HG02763 (cell line): ENCODE results near the gene ALS2CL.

ENCODE experiments used
- ATAC-seq: cut with Tn5 transposase; IDR thresholded peaks from one replicate; pipeline ENCODE4 v1.9.1; 2021; ENCODE audit warnings: mild to moderate bottlenecking, moderate library complexity; ENCODE audit not compliant: unreplicated experiment

The ALS2CL gene

DNA sequence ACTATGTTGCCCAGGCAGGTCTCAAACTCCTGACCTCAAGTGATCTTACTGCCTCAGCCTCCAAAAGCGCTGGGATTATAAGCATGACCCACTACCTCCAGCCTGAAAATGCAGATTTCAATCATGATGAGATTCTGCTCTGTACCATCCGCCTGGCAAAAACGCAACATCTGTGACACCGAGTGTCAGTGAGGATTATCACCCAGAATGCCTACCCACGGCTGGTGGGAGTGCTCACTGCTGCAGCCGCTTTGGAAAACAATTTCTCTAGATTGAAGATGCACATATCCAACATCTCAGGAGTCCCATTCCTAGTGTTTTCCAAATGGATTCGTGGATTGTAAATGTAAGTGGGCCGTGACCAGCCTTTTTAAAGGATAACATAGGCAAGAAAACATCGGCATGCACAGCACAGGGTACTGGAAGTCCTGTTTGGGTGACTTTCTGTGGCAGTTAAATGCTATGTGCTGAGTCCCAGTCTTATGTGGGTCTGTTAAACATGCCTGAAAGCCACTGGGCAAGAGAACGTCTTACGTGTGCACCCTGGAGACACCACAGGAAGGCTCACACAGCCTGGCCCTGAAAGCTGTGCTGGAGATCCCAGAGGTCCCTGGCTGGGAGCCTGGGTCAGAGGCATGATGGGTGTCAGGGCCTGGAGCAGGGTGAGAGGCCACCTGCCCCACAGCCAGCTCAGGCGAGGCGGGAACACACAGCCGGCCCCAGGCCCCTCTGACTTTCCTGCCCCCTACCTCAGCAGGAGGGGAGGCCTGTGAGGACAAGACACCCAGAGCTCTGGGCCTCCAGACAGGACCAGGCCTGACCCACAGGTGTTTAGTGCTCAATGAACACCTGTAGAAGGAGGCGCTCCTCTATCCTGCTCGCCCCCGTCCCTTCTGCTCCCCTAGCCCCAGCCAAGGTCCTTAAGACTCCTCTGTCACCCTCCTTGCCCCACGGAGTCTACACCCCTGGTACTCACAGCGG is 23.3 kb upstream of the ALS2CL start:
- no peak for ATAC-seq

DNA sequence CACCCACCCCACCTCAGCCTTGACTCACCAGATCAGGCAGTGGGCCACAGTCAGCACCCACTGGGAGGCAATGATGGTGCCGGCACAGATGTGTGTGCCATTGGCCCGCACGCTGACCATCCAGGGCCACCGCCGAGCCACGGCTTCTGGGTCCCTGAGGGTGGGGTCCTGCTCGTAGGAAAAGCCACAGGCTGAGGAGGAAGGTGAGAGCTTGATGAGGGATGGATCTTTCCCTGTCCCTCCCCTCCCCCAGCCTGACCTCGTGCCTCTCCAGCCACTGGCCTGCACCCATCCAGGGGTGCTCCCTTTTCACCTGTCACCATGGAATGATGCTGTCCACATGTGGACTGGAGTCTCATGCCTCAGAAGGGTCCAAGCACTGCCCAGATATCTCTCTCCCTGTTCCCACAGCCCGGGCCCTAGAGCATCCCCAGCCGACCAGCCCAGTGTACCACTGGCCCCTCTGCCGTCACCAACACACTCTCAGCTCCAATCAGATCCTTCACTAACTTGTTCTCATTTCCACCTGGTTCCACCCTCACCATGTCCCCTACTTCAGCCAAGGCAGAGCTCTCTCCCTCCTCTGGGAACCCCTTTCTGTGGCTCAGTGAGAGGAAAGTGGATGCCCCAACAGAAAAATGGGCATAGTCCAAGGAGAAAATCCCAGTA is 22.2 kb upstream of the ALS2CL start:
- ATAC-seq, result no peak

DNA sequence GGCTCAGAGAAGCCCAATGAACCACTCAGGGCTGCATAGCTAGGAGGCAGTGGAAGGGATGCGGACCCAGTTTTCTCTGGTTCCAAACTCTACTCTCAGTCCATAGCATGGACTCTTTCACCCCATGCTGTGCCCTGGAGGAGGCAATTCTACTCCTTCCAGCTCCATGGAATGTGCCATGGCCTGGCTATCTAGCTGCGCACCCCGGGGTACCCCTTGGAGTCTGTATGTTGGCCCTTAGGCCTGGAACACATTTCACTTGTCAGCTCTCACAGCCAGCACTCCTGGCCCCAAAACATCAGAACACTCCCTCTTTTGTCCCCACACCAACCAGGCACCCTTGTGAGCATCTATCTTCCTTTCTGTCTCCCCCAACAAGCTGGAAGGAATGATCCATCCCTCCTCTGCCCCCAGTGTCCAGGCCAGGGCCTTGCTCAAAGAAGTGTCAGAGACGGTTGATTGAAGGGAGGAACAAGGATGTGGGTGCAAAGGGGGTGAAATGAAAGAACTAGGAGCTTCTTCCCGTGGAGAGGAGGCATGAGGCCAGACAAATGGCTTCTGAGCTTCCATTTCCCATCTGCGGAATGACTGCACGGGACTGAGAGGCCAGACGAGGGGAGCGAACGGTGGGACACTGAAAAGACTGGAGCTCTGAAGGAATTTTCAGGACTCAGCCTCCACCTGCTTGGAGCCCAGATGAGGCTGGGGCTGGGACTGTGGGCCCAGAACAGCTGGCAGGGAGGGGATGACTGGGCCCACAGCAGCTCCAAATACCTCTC is 21.4 kb upstream of the ALS2CL start:
- no peak for ATAC-seq

DNA sequence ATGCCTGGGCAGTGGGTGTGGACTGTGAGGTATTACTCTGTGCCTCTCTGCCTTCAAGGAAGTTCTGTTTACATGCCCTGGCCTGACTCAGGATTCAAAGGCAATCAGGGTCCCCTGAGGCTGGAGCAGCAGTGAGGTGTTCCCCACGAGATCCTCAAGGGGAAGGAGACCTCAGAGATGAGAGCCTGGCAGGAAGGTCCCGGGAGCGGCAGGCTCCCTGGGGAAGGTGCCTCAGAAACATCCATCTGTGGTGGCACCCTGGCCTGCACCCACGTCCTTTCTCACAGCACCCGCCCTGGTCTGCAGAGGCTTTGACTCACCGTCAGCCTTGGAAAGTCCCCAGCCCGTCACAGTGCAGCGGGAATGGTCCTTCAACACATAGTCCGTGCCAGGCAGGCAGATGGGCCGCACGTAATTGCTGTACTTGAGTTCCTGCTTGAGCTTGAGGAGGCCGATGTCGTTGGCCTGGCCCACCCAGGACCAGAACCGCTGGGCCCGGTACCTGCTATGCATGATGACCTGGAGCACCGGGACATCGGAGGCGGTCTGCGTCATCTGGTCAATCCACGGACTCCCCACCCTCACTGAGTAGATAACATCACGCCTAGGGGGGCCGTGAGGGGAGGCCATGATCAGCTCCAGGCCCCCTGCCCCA is 20.5 kb upstream of the ALS2CL start:
- peak; percentile 49 for ATAC-seq

DNA sequence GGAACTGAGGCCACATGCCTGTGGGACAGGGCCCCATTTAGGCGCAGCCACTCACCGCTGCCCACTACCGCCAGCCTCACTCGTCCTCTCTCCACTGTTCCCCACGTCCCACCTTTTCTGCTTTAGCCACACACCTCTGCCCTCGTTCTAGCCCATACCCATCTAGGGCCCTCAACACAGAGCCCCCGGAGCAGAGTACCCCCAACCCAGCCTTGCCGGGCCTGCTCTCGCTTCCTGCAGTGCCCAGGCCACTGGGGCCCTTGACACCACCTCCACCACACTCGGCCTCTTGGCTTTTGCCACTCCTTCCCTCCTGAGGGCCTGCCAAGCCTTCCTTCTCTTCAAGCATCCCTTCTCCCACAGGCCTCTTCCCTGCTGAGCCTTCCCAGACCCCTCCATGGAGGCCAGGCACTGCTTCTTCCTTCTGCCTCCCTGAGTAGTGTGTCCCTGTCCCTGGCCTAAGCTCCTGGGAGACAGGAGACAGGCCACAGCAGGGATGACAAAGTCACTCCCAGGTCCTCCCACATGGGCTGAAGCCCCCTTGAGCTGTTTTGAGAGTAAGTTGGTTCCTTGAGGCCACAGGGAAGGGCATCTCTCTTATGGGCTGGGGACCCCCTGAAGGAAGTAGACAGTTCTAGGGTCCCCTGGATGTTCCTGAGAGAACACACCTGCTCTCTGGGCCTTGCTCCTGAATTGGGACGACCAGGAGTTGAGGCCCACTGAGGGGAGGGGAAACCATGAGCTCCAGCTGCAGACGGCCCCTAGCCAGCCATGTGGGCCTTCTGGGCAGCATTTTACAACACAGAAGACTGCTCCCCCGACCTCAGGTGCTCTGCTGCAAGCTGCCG is 19.8 kb upstream of the ALS2CL start:
- ATAC-seq, result no peak

DNA sequence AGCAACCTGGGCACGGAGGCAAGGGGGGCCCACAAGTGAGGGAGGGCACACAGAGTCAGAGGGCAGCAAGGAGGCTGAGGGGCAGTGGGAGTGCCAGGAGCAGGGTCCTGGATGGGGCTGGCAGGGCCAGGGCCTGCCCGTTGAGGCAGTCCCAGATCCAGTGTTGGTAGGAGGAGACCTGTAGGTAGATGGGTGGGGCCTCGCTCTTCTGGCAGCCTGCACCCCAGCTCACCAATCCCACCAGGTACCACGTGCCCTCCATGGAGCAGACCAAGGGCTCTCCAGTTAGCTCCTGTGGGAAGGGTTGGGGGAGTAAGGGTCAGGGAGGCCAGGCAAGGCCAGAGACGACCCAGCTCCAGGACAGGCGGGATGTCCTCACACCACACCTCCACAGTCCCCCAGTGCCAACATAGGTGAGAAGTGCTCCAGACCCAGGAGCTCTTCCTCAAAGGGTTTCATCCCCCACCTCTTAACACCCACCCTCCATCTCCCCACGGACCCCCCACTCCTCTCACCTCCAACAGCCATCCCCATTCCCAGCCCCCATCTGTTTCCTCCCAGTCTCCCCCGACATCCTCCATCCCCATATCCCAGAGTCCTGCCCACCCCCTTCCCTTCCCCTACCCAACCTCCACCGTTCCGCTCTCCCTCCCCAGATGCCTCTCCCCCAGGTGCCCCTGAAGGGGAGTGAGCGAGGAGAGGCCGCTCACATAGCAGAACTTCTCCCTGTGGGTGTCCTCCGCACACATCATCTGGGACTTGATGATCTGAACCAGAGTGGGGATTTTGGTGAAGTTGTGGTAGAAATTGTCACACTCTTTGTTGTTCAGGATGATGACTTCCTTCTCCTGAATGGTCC is 18.9 kb upstream of the ALS2CL start:
- ATAC-seq, result no peak

DNA sequence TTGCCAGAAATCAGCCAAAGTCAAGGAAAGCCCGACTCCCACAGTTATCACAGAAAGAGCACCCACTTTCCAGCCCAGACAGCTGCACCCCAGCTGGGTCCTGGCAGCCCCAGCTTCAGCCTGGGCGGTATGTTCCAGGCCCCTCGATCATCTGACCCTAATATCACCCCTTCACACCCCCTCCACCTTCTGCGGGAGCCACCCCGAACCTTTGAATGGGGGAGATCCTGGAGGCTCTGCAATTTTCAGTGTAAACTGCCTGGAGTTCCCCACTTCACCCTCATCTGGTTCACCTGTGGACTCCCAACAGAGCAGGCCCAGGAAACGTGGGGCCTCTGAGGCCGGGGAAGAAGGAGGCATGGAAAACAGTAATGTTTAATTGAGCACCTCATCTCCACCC is 18.3 kb upstream of the ALS2CL start:
- no peak for ATAC-seq

DNA sequence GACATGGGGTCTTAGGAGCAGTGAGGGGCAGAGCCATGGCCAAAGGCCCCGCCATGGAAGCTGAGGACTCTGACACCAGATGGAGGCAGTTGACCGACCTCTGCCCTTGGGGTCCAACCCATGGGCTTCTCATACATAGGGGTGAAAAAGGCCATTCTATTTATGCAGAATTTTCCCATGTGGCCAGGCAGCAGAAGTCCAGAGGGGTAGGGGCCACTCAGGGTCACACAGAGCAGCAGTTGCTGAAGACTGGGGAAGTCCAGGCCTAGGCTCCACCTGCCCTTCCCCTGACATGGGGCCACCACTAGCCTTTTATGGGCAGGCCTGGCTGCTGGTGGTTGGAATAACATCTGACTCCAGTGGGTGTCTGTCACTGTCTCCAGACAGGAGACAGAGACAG is 17.8 kb upstream of the ALS2CL start:
- ATAC-seq, result no peak

DNA sequence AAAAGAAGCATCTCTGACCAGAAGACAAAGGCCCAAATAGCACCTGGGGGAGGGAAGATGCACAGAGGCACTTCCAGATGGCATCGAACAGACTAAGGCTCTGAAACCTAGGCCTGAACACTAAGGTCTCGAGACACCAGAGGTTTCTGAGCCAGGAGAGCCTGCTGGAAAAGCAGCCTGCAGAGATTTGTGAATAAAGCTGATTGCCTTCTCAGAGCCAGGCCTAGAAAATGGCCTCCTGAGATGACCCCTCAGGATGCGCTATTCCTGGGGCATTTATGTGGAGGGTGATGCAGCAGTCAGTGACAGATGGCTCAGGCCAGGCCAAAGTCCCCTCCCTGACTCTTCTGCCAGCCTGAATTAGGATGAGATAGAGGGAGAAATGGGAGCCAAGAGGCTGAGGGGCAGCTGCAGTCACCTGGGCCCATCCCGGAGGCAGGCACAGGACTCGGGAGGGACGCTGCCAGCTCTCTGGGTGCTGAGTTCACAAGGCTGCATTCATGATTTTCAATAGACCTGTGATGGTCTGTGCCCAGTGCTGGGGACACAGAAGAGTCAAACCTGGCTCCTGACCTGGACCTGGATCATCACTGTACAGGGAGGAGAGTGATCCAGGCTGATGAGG is 17.3 kb upstream of the ALS2CL start:
- ATAC-seq, result no peak

DNA sequence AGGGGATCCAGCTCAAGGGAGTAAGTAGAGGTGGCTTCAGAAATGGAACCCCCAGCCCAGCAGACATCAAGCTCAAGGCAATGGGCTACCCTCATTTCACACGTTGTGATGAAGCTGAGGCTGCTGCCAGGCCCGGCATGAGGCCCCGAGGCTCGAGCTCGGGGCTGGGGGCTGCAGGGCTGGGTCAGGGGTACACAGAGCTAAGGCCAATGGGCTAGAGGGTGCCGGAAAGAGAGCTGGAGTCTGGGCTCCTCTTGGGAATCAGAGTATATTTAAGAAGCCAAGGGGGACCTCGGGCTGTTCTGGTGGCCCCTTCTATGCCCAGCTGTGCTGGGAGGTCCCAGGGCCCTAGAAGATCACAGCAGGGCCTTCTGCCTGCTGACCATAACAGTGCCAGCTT is 16.8 kb upstream of the ALS2CL start:
- ATAC-seq, result no peak

DNA sequence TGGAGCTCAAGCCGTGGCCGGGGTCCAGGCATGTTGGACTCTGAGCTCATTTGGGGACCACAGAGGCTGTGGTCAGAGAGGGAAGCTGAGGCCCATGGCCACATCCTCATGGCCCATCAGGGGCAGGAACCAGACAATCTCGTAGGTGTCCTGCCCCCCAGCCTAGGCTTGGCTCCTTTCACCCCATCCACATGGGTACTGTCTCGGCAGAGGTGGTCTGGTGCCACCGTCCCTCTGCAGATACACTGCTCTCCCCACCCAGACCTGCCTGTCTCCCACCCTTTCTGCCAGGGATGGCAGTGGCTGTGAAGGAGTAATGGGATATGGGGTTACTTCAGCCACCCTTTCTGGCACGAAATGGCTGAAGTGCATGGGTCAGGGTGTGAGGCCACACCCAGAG is 16.2 kb upstream of the ALS2CL start:
- no peak for ATAC-seq

DNA sequence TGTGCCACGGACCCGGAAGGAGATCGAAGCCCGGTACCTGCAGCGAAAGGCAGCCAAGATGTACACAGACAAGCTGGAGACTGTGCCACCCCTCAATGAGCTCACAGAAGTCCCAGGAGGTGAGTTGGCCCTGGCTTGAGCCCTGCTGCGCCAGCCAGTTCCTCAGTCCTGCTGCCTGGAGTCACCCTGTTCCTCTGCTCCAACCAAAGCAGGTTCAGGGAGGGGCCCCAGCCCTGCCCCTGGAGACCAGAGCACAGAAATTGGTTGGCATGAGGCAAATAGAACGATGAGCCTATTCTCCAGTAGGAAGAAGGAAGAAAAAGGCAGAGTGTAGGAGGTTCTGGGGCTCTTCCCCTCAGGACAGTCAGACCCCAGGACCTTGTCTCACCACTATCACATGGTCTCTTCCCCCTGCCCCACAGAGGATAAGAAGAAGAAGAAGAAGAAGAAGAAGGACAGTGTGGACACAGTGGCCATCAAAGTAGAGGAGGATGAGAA is 15.7 kb upstream of the ALS2CL start:
- ATAC-seq, result no peak

DNA sequence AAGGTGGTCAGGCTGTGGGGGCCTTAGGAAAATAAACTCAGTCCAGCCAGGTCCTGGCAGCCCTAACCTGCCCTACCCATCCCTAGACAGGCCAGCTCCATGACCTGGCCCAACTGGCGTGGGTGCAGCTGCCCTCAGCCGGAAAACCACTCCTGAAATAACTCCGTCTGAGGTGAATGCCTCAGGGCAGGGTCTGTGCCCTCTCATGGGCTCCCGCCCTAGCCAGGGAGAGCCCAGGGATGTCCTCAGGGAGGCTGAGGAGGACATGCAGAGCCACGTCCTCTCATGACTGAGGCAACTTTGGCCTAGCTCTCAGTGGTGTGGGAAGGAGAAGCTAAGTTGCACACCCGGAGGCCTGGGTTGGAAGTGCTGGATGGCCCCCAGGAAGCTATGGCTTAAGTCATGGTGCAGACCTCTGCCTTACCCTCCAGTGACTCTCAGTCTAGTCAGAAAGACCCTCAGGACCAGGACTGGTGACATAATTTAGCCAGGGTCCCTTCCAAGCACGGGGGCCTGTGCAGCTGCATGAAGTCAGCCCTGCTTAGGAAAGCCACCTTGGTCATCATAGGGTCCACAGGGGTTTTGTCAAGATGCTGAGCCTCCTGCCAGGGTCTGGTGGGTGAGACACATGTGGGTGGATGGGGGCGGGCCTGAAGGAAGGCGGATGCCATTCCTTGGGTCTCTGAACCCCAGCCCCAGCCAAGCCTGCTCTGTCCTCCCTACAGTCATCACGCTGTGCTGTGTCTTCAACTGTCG is 15.1 kb upstream of the ALS2CL start:
- ATAC-seq, result no peak

DNA sequence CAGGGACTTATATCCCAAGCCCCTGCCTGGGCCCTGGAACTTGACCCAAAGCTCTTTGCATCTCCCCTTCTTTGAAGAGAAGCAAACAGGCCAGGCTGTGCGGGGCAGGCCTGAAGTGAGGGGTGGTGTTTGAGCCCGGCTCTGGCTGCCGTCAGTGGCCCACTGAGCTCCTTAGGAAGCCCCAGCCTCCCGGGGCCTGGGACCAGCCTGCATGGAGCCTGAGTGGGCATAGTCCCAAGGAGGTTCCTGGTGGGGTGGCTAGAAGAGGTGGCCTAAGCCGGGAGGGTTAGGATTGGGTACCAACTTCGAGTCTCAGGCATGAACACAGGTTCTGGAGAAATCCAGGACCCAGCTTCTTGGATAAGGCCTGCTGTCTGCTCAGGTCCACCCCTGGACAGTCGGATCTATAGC is 14.1 kb upstream of the ALS2CL start:
- ATAC-seq, result no peak

DNA sequence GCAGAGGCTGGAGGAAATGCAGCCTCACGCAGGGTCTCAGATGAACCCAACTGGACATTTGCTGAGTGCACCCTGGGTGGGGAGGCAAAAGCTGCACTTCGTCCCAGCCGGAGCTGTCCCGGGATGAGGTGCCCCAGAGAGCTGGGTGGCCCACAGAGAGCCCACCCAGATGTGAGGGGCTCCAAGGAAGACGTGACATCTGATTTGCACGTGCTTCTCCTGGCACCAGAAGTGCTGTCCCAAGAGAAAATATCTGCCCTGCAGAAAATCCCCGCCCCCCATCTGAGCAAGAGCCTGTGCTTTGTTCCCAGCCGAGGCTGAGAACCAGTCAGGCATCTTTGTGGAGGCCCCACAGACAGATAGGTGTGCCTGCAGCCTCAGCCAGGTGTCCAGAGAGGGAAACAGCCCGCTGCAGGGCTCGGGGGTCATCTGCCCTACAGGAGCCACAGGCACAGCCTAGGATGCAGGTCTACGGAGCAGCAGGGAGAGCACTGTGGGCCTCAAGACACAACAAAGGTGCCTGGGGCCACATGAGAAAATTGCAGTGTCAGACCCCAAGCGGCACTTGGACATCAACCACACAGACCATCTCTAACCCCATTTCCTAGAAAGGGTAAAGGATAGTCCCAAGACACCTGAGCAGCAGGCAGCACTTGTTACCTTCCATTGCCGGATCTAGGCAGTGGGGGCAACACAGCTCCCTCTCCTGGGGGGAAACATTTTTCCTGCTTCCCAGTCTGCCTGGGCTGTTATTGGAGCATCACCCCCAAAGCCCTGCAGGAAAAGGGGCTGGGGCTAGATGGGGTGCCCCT is 13.5 kb upstream of the ALS2CL start:
- ATAC-seq, result no peak

DNA sequence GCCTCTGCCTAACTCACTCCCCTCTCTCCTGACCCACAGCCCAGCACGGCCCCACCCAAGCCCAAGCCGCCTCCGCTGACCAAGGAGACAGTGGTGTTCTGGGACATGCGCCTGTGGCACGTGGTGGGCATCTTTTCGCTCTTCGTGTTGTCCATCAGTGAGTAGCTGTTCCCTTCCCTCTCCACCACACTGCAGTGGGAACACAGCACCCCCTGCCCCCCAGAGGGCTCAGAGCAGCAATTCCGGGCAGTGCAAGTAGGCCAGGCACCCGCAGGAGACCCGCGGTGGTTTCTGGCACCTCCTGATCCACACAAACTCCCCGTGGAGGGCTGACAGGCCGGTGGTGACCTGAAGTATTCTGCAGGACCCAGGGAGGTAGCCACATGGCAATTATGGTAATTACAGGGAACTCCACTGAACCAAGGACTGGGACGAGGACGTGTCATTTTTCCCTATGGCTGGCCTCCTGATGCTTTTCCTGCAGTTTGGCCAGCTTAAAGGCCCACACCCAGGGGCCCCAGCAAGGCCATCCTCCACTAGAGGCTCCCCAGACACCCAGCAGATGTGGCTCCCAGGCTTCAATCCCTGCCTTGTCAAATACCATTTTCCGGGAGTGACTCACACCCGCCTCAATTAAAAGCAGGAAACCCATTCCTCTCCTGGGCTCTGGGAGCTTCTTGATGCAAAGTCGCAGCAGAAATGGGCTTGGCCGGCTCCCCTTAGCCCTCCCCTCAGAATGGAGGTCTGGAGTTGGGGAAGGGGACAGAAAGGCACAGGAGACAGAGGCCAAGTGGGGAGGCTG is 12.5 kb upstream of the ALS2CL start:
- ATAC-seq, result no peak
